Fibroblast of lung (primary cell): Measurements from ENCODE around the gene SEC11A.

Experiments
- CTCF ChIP-seq, 2 donors: IDR thresholded peaks in 1 of 2; conservative IDR thresholded peaks in 1 of 2; 1 replicate in 1 of 2; 2 replicates in 1 of 2; pipeline ENCODE4 v1.5.1; 2011 to 2012; ENCODE audit warnings: low read length in 2 of 2, control low read depth in 1 of 2, inconsistent platforms in 1 of 2, low read depth in 1 of 2, mild to moderate bottlenecking in 1 of 2
- EZH2 ChIP-seq: IDR thresholded peaks from 2 replicates; pipeline ENCODE4 v1.5.1; 2012; ENCODE audit warnings: low read length, control low read depth, mild to moderate bottlenecking; ENCODE audit errors: missing control alignments

GRCh38 chr15:84645997-84646396 is 69.9 kb downstream of the SEC11A start:
- TF ChIP-seq CTCF (conservative IDR thresholded peaks at IDR 0.05 in 1 of 2, IDR thresholded peaks at IDR 0.05 in 1 of 2; ENCODE audit: low read depth in 1 of 2, low read length in 2 of 2) (no peak), EZH2 (no peak)
